GM12865 (cell line): Measurements from ENCODE around the gene IFNB1.

Experiments used
- DNase-seq: peaks from one replicate; pipeline ENCODE4 v3.0.0; 2010; ENCODE audit warnings: low read depth
- H3K4me3 ChIP-seq: 2 replicates; pipeline ENCODE4 v1.5.1; 2011; ENCODE audit warnings: mild to moderate bottlenecking, low read depth, low read length, control low read depth
- TF ChIP-seq, protein P1 (sequence below): IDR thresholded peaks from 2 replicates; pipeline ENCODE4 v1.5.1; 2011; ENCODE audit warnings: low read length, control low read depth, low read depth, inconsistent platforms; ENCODE audit not compliant: insufficient read depth; ENCODE audit errors: missing control alignments

The IFNB1 gene

DNA sequence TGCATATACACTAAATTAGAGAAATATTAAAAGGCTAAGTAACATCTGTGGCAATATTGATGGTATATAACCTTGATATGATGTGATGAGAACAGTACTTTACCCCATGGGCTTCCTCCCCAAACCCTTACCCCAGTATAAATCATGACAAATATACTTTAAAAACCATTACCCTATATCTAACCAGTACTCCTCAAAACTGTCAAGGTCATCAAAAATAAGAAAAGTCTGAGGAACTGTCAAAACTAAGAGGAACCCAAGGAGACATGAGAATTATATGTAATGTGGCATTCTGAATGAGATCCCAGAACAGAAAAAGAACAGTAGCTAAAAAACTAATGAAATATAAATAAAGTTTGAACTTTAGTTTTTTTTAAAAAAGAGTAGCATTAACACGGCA, 7.3 kb upstream of the IFNB1 start:
- H3K4me3 ChIP-seq: no peak overlapping the region
- DNase-seq: no peak
- TF ChIP-seq, protein P1, sequence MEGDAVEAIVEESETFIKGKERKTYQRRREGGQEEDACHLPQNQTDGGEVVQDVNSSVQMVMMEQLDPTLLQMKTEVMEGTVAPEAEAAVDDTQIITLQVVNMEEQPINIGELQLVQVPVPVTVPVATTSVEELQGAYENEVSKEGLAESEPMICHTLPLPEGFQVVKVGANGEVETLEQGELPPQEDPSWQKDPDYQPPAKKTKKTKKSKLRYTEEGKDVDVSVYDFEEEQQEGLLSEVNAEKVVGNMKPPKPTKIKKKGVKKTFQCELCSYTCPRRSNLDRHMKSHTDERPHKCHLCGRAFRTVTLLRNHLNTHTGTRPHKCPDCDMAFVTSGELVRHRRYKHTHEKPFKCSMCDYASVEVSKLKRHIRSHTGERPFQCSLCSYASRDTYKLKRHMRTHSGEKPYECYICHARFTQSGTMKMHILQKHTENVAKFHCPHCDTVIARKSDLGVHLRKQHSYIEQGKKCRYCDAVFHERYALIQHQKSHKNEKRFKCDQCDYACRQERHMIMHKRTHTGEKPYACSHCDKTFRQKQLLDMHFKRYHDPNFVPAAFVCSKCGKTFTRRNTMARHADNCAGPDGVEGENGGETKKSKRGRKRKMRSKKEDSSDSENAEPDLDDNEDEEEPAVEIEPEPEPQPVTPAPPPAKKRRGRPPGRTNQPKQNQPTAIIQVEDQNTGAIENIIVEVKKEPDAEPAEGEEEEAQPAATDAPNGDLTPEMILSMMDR: no peak

DNA sequence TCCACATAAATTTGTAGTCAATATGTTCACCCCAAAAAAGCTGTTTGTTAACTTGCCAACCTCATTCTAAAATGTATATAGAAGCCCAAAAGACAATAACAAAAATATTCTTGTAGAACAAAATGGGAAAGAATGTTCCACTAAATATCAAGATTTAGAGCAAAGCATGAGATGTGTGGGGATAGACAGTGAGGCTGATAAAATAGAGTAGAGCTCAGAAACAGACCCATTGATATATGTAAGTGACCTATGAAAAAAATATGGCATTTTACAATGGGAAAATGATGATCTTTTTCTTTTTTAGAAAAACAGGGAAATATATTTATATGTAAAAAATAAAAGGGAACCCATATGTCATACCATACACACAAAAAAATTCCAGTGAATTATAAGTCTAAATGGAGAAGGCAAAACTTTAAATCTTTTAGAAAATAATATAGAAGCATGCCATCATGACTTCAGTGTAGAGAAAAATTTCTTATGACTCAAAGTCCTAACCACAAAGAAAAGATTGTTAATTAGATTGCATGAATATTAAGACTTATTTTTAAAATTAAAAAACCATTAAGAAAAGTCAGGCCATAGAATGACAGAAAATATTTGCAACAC, 6.6 kb upstream of the IFNB1 start:
- no peak overlapping the region for H3K4me3 ChIP-seq
- DNase-seq: no peak
- TF ChIP-seq, protein P1: no peak

DNA sequence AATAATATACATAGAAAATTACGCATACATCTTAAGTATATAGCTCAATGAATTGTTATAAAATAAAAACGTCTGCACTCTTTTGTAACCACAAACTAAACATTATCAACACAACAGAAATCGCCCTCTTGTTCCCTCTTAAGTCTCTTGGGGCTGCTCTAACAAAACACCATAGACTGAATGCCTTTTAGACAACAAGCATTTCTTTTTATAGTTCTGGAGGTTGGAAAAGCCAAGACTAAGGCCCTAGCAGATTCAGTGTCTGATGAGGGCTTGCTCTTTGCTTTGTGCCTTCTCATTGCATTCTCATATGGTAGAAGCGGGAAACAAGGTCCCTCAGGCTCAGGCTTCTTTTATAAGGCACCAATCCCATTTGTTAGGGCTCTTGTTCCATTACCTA, 4.9 kb upstream of the IFNB1 start:
- no peak overlapping the region for H3K4me3 ChIP-seq
- TF ChIP-seq, protein P1: no peak
- no peak for DNase-seq

DNA sequence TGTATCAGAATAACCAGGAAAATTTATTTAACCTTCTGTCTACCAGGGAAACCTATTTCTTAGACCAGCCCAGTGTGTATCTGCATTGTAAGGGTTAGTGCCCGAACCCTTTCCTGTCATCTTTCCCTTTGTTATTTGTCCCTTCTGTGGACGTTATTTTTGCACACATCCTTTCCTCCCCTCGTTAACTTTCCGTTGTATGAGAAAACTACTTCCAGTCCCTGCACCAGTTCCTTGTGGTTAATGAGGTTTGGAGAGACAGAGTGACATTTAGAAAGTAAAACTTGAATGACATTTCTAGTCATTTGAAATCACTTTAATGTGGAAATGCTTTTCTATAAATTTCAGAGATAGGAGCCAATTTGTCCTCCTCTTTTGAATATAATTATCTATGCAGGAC, 4.3 kb upstream of the IFNB1 start:
- TF ChIP-seq, protein P1: no peak
- DNase-seq: no peak
- no peak overlapping the region for H3K4me3 ChIP-seq

DNA sequence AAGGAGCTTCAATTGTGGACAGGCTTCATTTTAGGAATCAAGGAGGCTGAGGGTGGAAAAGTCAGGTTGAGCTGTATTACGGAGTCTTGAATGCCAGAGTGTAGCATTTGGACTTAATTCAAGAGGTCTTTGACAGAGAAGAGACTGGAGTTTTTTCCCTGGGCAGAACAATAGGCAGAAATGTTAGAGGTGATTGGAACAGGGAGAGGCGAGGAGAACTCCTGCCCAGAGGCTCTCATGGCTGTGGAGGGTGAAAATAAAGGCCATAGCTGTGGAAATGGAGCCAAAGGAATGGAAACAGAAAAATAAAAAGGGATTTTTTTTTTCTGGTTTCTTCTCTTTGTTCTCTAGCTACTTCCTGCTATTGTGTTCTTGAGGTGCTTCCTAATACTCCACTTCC, 3.7 kb upstream of the IFNB1 start:
- no peak for DNase-seq
- H3K4me3 ChIP-seq: no peak overlapping the region
- TF ChIP-seq, protein P1: no peak

DNA sequence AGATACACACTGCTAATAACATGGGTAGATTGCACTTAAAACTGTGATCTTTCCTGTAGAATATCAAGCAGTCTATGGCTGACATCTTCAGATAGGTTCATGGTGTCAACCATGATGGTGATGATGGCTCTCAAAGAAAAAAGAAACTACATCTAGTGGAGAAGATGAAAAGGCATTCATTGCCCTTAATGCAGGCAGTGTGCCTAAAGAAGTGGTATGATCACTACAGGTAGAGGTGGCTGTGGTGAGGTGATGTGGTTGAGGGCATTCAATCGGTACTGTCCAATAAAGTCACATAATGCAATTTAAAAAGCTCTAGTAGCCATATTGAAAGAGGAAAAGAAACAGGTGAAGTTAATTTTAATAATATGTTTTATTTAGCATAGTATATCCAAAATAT, 3.1 kb upstream of the IFNB1 start:
- DNase-seq: no peak
- TF ChIP-seq, protein P1: no peak
- no peak overlapping the region for H3K4me3 ChIP-seq

DNA sequence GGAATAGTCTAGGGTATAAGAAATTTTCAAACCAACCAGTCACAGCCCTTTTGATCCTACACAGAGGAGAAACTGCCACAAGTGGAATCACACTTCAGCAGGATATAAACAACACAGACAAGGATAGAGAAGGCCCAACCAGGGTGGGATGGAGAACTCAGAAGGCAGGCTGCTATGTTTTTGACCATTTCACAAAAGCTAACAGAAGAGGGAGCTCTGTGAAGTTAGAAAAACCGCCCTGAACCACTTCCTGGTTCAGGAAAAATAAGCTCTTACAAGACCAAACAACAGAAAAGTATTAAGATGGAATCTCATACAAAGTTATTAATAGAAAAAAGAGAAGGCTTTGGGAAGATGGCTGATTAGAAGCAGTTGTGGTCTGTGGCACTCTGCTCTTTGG, 960 bp upstream of the IFNB1 start:
- TF ChIP-seq, protein P1: no peak
- peak; percentile 20 for DNase-seq
- H3K4me3 ChIP-seq: no peak overlapping the region
